Measurements from ENCODE around the gene C4orf17.

The C4orf17 gene

DNA sequence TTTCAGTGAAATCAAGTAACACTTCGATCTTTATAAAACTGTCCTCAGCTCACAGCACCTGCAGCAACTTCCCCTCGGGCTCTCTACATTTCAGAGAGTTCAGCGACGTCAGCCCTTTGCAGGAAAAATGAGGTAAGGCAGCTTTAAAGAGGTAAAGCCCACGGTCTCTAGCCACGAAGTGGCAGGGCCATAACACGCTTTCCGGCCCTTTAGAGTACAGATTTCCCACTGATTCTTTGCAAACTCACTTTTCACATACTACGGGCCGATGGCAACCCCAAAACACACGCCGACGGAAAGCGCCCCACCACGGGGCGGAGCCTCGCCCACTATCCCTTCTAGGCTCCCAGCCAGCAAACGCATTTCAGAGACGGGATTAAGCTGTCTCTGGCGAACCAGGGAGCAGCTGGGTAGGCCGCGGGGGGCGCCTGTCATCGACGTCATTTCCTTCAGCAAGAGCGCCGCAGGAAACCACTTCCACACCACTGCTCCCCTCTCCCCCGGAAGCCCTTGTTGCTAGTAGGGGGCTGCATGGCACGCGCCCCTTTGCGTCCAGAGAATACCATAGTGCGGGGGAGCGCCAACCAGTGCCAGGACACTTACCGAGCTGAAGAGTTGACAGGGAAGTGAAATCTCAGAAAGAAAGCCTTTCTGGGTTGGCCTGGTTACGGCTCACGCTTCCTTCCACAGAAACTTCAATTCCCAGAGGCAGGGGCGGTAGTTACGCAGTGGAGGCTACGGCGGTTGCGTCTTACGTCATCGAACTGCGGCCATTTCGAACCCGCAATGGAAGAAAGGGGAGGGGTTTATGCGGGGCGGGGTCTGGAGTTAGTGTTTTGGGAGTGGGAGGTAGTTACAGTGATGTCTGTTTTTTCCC is 52.7 kb downstream of the C4orf17 start, which contains the start of gene TRMT10A:
Gene TRMT10A (minus strand): TSS at position 730 of the 877 bp plus-strand sequence. CDS start 4,701 bp downstream, outside the sequence.
- CTCF ChIA-PET, result interaction anchor here (0.7 to 1.7 kb wide), 2 partner anchors 46 to 245 kb away, joined by 3 to 8 read pairs; no protein-coding TSS in a partner anchor
- TF ChIP-seq CTCF (conservative IDR thresholded peaks at IDR 0.05; ENCODE audit: low read depth), result no peak
- peak; percentile 91 for DNase-seq (ENCODE audit: low spot score)
- POLR2A ChIA-PET (ENCODE audit: low non-redundant PET), result interaction anchor here (1.0 kb wide), 1 partner anchor 148 kb away, joined by 3 read pairs; no protein-coding TSS in a partner anchor
- H3K27ac ChIP-seq, result peak within 1 kb of the TSS; percentile 91

GRCh38 chr4:99564921-99565320 is 54.1 kb downstream of the C4orf17 start:
- ChIA-PET POLR2A (ENCODE audit: low non-redundant PET) (no interaction called here), CTCF (no interaction called here)
- DNase-seq (ENCODE audit: low spot score), result no peak

DNA sequence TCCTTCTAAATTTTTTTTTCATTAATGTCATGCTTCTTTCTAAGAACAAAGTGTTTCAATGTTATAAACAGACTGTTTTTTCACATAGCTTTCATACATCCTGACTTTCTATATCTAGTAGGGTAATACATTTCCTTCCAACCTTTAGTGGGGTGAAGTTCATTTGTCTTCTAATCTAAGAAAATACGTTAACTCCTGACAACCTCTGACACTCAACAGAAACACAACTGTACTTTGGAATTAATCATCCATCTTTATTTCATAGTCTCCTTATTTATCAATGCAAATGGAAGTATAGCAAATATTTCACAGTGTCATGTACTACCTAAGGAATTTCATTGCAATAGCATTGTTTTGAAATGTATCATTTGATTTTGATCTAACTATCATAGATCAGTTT is 61.1 kb downstream of the C4orf17 start:
- CTCF ChIA-PET, result interaction anchor here (0.5 kb wide), 1 partner anchor 21 kb away, joined by 4 read pairs; no protein-coding TSS in a partner anchor
- no peak for TF ChIP-seq CTCF (conservative IDR thresholded peaks at IDR 0.05; ENCODE audit: low read depth)
- H3K27ac ChIP-seq, result no peak overlapping the region
- no peak for DNase-seq (ENCODE audit: low spot score)
- POLR2A ChIA-PET (ENCODE audit: low non-redundant PET), result no interaction called here

More at GRCh38 chr4:99564921-99565320, 54.1 kb downstream of the C4orf17 start:
- no peak for TF ChIP-seq CTCF (conservative IDR thresholded peaks at IDR 0.05; ENCODE audit: low read depth)
- no peak overlapping the region for H3K27ac ChIP-seq

GRCh38 chr4:99572527-99573240 is 61.9 kb downstream of the C4orf17 start:
- TF ChIP-seq CTCF (conservative IDR thresholded peaks at IDR 0.05; ENCODE audit: low read depth), result no peak
- POLR2A ChIA-PET (ENCODE audit: low non-redundant PET), result no interaction called here
- DNase-seq (ENCODE audit: low spot score), result peak; percentile 3
- CTCF ChIA-PET, result interaction anchor here (0.5 to 0.6 kb wide), 4 partner anchors 11 to 234 kb away, joined by 3 to 5 read pairs (median 4); no protein-coding TSS in a partner anchor
- H3K27ac ChIP-seq, result no peak overlapping the region

DNA sequence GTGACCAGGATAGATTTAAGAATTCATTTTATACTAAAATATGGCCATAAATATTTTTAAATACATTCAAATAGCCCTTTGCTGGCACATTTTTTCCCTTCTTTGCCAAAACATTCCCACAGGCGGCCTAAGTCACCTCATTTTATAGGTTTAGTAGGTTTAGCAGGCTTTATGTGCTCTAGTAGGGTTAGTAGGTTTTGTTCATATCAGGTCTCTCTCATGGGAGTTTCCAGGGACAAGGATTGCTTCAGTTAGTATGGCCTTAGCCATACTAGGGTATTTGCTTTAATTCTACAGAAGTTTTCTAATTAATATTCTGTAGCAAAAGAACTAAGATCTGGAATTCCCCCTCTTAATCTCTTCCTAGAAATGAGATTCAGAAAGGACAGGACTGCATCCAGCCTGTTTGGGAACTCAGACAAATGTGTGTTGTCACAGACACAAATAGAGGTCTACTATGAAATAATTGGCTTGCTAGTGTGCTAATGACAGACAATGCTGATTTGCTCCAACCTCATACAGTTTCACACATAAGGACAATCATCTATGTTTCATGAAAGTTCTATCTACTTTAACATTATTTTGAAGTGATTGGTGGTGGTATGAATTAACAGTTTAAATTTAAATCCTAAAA is 63.0 kb downstream of the C4orf17 start:
- ChIA-PET POLR2A (ENCODE audit: low non-redundant PET) (no interaction called here), CTCF (no interaction called here)
- no peak for TF ChIP-seq CTCF (conservative IDR thresholded peaks at IDR 0.05; ENCODE audit: low read depth)
- H3K27ac ChIP-seq, result no peak overlapping the region
- no peak for DNase-seq (ENCODE audit: low spot score)

All from RWPE1 (cell line).